ENCODE results near the gene HAND2.

DNA sequence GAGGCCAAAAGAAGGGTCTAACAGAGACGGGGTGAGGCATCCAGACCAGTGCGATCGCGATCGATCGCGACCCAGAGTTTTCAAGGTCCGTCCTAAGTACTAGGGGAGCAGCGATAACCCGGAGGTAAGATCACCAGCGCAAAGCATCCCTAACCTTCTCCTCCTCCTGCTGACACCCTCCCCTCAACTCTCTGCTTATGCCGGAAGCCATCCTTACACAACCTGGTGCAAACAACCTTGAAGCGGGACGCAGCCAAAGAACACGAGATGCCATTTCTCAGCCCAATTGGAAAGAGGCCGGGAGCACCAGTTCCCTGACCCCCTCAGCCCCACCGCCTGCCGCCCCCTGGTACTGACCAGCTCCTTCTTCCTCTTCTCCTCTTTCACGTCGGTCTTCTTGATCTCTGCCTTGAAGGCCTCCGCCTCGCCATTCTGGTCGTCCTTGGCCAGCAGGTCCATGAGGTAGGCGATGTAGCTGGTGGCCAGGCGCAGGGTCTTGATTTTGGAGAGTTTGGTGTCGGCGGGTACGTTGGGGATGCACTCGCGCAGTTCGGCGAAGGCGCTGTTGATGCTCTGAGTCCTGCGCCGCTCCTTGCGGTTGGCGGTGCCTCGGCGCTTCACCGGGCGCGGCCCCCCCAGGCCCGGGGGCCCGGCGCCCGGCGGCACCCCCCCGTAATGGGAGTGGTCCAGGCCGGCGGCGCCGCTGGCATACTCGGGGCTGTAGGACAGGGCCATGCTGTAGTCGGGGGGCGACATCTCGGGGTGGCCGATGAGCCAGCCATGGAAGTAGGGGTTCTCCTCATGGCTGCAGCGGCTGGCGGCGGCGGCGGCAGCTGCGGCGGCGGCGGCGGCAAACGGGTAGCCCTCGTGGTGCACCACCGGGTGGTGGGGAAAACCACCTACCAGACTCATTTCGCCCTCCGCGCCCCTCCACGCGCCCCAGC, 1.4 kb downstream of the HAND2 start:
- TF ChIP-seq, protein P1, sequence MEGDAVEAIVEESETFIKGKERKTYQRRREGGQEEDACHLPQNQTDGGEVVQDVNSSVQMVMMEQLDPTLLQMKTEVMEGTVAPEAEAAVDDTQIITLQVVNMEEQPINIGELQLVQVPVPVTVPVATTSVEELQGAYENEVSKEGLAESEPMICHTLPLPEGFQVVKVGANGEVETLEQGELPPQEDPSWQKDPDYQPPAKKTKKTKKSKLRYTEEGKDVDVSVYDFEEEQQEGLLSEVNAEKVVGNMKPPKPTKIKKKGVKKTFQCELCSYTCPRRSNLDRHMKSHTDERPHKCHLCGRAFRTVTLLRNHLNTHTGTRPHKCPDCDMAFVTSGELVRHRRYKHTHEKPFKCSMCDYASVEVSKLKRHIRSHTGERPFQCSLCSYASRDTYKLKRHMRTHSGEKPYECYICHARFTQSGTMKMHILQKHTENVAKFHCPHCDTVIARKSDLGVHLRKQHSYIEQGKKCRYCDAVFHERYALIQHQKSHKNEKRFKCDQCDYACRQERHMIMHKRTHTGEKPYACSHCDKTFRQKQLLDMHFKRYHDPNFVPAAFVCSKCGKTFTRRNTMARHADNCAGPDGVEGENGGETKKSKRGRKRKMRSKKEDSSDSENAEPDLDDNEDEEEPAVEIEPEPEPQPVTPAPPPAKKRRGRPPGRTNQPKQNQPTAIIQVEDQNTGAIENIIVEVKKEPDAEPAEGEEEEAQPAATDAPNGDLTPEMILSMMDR (IDR thresholded peaks at IDR 0.05; ENCODE audit: borderline replicate concordance, extremely low read depth, low read length, poor library complexity, severe bottlenecking), result no peak
- TF ChIP-seq EZH2 (IDR thresholded peaks at IDR 0.05; ENCODE audit: borderline replicate concordance, low read depth, low read length, severe bottlenecking), result no peak

Measured in DND-41 (cell line).